CD4-positive, CD25-positive, alpha-beta regulatory T cell (primary cell): ENCODE measurements around the gene PPOX. TPM values are rescaled to one million over a fixed set of nuclear protein-coding genes. Genes with fewer than 3 reads are reported as not detected.

Experiments used
- ATAC-seq, 2 donors: fragments of 150-1000 bp; cut with Tn5 transposase; one replicate each; pipeline ENCODE4 v1.10.0; 2021; ENCODE audit warnings: low read depth in 2 of 2, moderate number of reproducible peaks in 2 of 2, moderate library complexity in 1 of 2
- DNase-seq, 3 donors: peaks; one replicate each; pipeline versions ENCODE4 v3.0.0 to v3.0.0-alpha.2; 2012 to 2022; ENCODE audit warnings: mixed read lengths in 1 of 3
- H3K27ac ChIP-seq: one replicate; pipeline ENCODE4 v1.7.0; 2013; ENCODE audit warnings: mild to moderate bottlenecking, low read length; ENCODE audit not compliant: insufficient read depth, poor library complexity, severe bottlenecking
- H3K27me3 ChIP-seq: one replicate; pipeline ENCODE4 v1.7.0; 2013; ENCODE audit warnings: low read length; ENCODE audit not compliant: control insufficient read depth, insufficient read depth
- H3K36me3 ChIP-seq: one replicate; pipeline ENCODE4 v1.7.0; 2013; ENCODE audit warnings: mild to moderate bottlenecking, low read length, moderate library complexity; ENCODE audit not compliant: control insufficient read depth, insufficient read depth
- H3K4me1 ChIP-seq: 2 replicates; pipeline ENCODE4 v1.7.0; 2013; ENCODE audit warnings: mild to moderate bottlenecking, low read length; ENCODE audit not compliant: insufficient read depth, control insufficient read depth, poor library complexity, severe bottlenecking
- H3K4me3 ChIP-seq: one replicate; pipeline ENCODE4 v1.7.0; 2013; ENCODE audit warnings: low read depth, mild to moderate bottlenecking, low read length, moderate library complexity
- H3K9me3 ChIP-seq, 2 experiments: 1 replicate in 1 of 2; 2 replicates in 1 of 2; pipeline ENCODE4 v1.7.0; 2013; ENCODE audit warnings: low read length in 2 of 2, mild to moderate bottlenecking in 1 of 2, moderate library complexity in 1 of 2; ENCODE audit not compliant: control insufficient read depth in 2 of 2
- H3K27ac Mint-ChIP-seq, 3 donors: one replicate each; pipeline ENCODE4 v1.8.0; 2020 to 2022; ENCODE audit warnings: mild to moderate bottlenecking in 3 of 3, mixed read lengths in 3 of 3, moderate library complexity in 2 of 3
- H3K27me3 Mint-ChIP-seq: one replicate; pipeline ENCODE4 v1.8.0; 2022; ENCODE audit warnings: mild to moderate bottlenecking, mixed read lengths
- H3K36me3 Mint-ChIP-seq: one replicate; pipeline ENCODE4 v1.8.0; 2020; ENCODE audit warnings: mixed read lengths
- H3K4me1 Mint-ChIP-seq, 4 donors: one replicate each; pipeline ENCODE4 v1.8.0; 2020 to 2022; ENCODE audit warnings: mixed read lengths in 4 of 4, mild to moderate bottlenecking in 1 of 4
- H3K4me3 Mint-ChIP-seq, 4 donors: one replicate each; pipeline ENCODE4 v1.8.0; 2020 to 2022; ENCODE audit warnings: mild to moderate bottlenecking in 4 of 4, mixed read lengths in 4 of 4, moderate library complexity in 3 of 4
- H3K9me3 Mint-ChIP-seq, 7 donors: one replicate each; pipeline ENCODE4 v1.8.0; 2020 to 2022; ENCODE audit warnings: mixed read lengths in 7 of 7, mild to moderate bottlenecking in 3 of 7, moderate library complexity in 2 of 7
- polyA plus RNA-seq, 4 donors: library from polyadenylated mRNA; unstranded; fragments of 300-500 nt; fragmentation: Illumina TruSeq; gene quantifications; one replicate each; pipeline ENCODE4 v1.2.3, GENCODE V29; 2021
- total RNA-seq: library from RNA; stranded (reverse); gene quantifications from one replicate; pipeline ENCODE4 v1.2.3, GENCODE V29; 2022

The PPOX gene
- total and polyA plus RNA-seq, 5 donors from 2014 or later: 18.0 to 45.3 (median 24.4) TPM

DNA sequence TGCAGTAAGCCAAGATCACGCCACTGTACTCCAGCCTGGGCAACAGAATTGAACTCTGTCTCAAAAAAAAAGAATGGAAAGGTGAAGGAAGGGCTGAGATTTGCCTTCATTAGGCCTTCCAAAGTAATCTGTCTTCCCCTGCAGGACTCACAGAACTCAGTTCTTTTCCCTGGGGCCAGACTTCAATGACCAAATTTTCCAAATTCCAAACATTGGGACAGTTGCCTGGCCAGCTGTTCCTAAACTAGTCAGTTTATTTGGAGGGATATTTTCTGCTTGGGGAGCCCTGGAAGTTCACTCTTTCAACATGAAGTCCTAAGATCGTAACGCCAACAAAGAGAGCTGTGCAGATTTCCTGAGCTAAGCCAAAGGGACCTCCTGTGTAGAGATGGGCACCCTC lies 28.3 kb upstream of the PPOX start:
- Histone ChIP-seq H3K27ac (no peak overlapping the region), H3K4me1 (peaks cover 10% of the 10 kb centered on the region), H3K4me3 (no peak overlapping the region), H3K36me3 (no peaks in the 10 kb centered on the region), H3K9me3 (no peaks in the 10 kb centered on the region), H3K27me3 (no peaks in the 10 kb centered on the region)
- no peaks in the 10 kb centered on the region for H3K36me3 Mint-ChIP-seq
- ATAC-seq (no peak), DNase-seq (no peak)
- H3K4me1 Mint-ChIP-seq: peaks cover 0 to 14% (median 8%) of the 10 kb centered on the region in 4 donors
- no peak overlapping the region for H3K4me3 Mint-ChIP-seq
- no peaks in the 10 kb centered on the region for H3K9me3 Mint-ChIP-seq
- H3K27me3 Mint-ChIP-seq: no peaks in the 10 kb centered on the region
- peak overlapping the region in 1 of 3 donors; percentile 64 for H3K27ac Mint-ChIP-seq

DNA sequence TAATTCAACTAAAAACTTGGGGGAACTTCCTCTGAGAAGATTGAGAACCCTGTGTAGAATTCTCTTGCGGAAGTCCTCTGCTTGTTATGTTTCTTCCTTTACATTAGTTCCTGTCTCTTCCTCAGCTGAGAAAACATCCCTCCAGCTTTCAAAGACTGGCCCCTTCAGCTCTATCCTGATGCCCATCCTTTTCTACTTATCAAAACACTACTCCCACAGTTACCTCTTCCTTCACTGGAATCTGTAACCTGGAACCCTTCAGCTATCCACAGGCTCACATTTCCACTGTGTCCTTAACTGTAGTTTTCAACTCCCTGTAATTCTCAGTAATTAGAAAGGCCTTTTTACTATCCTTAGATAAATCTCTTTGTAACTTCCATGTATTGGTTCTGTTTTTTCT lies 27.8 kb upstream of the PPOX start:
- Mint-ChIP-seq H3K4me3 (peak overlapping the region in 1 of 4 donors; percentile 10), H3K36me3 (no peaks in the 10 kb centered on the region), H3K27ac (peak overlapping the region; percentile 59 to 81 (median 64)), H3K9me3 (no peaks in the 10 kb centered on the region), H3K4me1 (peaks cover 0 to 14% (median 8%) of the 10 kb centered on the region in 4 donors), H3K27me3 (no peaks in the 10 kb centered on the region)
- no peak overlapping the region for H3K4me3 ChIP-seq
- H3K36me3 ChIP-seq: no peaks in the 10 kb centered on the region
- no peaks in the 10 kb centered on the region for H3K27me3 ChIP-seq
- H3K27ac ChIP-seq: no peak overlapping the region
- H3K4me1 ChIP-seq: peaks cover 5% of the 10 kb centered on the region
- DNase-seq (no peak), ATAC-seq (no peak)
- no peaks in the 10 kb centered on the region for H3K9me3 ChIP-seq

DNA sequence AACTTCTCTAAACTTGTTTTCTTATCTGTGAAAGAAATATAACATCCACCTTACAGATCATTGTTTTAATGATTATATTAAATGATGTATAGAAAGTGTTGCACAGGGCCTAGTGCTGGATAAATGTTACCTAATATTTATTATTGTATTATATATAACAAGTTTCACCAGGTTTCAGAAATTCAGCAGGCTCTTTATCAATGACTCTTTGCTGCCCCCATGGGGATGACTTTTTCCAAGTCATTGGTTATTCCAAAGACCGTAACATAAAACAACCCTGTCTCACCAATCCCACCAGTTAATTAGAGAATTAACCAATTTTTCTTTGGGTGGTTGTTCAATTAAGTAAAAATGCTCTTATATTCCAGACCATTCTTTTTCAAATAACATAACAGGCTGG lies 26.5 kb upstream of the PPOX start:
- ATAC-seq: no peak

DNA sequence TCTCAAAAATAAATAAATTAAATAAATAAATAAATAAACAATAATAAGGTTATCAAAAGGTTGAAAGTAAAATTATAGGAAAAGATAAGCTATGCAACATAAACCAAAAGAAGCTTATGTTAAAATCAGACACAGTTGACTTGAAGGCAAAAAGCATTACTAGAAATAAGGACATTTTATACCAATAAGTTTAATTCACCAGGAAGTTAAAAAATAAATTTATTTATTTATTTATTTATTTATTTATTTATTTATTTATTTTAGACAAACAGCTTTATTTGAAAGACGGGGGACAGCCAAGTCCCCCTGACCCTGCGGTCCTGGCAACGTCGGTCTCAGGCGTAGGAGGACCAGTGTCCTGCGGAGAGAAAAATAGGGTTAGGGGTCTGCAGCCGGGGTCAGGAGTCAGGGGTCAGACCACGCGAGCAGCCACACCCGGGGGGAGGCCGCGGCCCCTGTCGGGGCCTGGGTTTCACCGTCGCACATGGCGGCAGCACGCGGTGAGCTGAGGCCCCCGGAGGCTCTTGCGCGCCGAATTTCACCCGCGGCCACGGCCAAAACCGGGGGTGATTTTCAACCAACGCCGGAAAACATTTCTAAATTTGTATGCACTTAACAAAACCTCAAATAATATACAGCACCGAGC lies 25.3 kb upstream of the PPOX start:
- Mint-ChIP-seq H3K4me3 (no peak overlapping the region), H3K36me3 (no peaks in the 10 kb centered on the region), H3K27ac (no peak overlapping the region), H3K9me3 (no peaks in the 10 kb centered on the region), H3K27me3 (no peaks in the 10 kb centered on the region), H3K4me1 (peaks cover 0 to 7% (median 5%) of the 10 kb centered on the region in 4 donors)
- H3K4me3 ChIP-seq: no peak overlapping the region
- no peaks in the 10 kb centered on the region for H3K4me1 ChIP-seq
- H3K9me3 ChIP-seq: no peaks in the 10 kb centered on the region
- H3K27me3 ChIP-seq: no peaks in the 10 kb centered on the region
- no peak overlapping the region for H3K27ac ChIP-seq
- DNase-seq: no peak
- H3K36me3 ChIP-seq: no peaks in the 10 kb centered on the region
- ATAC-seq: no peak

More for the DNA sequence above, 26.5 kb upstream of the PPOX start:
- Mint-ChIP-seq H3K9me3 (no peaks in the 10 kb centered on the region), H3K27me3 (no peaks in the 10 kb centered on the region), H3K27ac (no peak overlapping the region), H3K36me3 (no peaks in the 10 kb centered on the region), H3K4me1 (peaks cover 0 to 14% (median 8%) of the 10 kb centered on the region in 4 donors), H3K4me3 (no peak overlapping the region)
- no peaks in the 10 kb centered on the region for H3K27me3 ChIP-seq
- H3K4me3 ChIP-seq: no peak overlapping the region
- no peak overlapping the region for H3K27ac ChIP-seq
- H3K36me3 ChIP-seq: no peaks in the 10 kb centered on the region
- no peaks in the 10 kb centered on the region for H3K4me1 ChIP-seq
- H3K9me3 ChIP-seq: no peaks in the 10 kb centered on the region
- DNase-seq: peak; percentile 23 to 67 (median 51)

DNA sequence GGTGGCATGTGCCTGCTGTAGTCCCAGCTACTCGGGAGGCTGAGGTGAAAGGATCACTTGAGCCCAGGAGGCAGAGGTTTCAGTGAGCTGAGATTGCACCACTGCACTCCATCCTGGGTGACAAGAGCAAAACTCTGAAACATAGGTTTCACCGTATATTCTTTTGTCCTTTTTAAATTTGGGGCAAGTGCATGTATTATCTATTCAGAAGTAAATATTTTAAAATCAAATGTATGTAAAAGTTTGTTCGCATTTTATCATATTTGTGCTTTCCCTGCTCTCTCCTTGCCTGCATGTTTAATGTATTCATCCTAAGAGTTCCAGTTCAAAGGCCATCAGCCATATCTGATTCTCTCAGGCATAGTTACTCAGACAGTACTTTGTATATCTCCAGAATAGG lies 20.4 kb upstream of the PPOX start:
- no peak overlapping the region for H3K27ac ChIP-seq
- no peak for DNase-seq
- no peaks in the 10 kb centered on the region for H3K36me3 ChIP-seq
- no peaks in the 10 kb centered on the region for H3K27me3 Mint-ChIP-seq
- no peak overlapping the region for H3K4me3 Mint-ChIP-seq
- no peak overlapping the region for H3K4me3 ChIP-seq
- no peaks in the 10 kb centered on the region for H3K4me1 Mint-ChIP-seq
- no peaks in the 10 kb centered on the region for H3K4me1 ChIP-seq
- no peaks in the 10 kb centered on the region for H3K36me3 Mint-ChIP-seq
- no peaks in the 10 kb centered on the region for H3K9me3 Mint-ChIP-seq
- ATAC-seq: no peak
- no peaks in the 10 kb centered on the region for H3K27me3 ChIP-seq
- no peak overlapping the region for H3K27ac Mint-ChIP-seq
- no peaks in the 10 kb centered on the region for H3K9me3 ChIP-seq

DNA sequence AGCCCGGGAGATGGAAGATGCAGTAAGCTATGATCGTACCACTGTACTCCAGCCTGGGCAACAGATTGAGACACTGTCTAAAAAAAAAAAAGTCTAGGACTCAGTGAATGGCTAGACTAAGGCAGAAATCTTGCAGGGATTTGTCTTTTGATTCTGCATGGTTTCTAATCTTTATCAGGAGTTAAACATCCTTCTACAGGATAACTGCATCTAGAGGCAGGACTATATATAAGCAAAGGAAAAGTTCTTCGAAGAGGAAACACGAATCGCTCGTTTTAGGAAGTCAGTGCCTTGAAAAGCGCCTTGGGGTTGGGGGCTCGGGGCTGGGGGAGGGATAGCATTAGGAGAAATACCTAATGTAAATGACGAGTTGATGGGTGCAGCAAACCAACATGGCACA lies 13.1 kb upstream of the PPOX start:
- no peaks in the 10 kb centered on the region for H3K27me3 Mint-ChIP-seq
- peak overlapping the region; percentile 96 to 100 (median 98) for H3K4me3 Mint-ChIP-seq
- Histone ChIP-seq H3K27me3 (no peaks in the 10 kb centered on the region), H3K4me1 (peaks cover 11% of the 10 kb centered on the region), H3K36me3 (peaks cover 13% of the 10 kb centered on the region), H3K4me3 (peak overlapping the region; percentile 97), H3K9me3 (no peaks in the 10 kb centered on the region), H3K27ac (peak overlapping the region; percentile 95)
- no peaks in the 10 kb centered on the region for H3K9me3 Mint-ChIP-seq
- DNase-seq (no peak), ATAC-seq (no peak)
- H3K27ac Mint-ChIP-seq: peak overlapping the region; percentile 100
- peaks cover 13% of the 10 kb centered on the region for H3K36me3 Mint-ChIP-seq
- H3K4me1 Mint-ChIP-seq: peaks cover 25 to 32% (median 29%) of the 10 kb centered on the region in 4 donors

DNA sequence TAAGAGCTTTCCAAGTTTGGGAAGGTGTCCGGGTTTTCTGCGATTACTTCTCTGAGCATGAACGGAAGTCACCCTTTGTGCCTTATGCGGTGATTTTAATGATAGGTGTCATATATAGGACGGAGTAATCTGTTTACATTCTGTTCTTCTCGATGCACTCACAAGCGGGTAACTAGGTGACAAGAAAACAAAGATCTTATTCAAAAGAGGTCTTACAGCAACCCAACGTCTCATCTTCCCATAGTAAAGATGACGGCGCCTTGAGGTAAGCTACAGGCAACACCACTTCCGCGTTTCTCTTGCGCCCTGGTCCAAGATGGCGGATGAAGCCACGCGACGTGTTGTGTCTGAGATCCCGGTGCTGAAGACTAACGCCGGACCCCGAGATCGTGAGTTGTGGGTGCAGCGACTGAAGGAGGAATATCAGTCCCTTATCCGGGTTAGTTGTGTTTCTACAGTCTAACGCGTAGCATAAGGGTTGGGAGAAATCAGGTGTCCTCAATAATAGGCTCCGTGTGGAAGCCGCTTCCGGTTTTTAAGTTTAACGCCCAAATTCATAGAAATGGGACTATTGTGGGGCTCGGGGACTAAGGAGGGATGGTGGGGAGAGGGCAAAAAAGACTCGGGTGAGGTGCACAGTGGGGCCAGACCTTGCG lies 12.4 kb upstream of the PPOX start, which contains the start of gene UFC1:
Gene UFC1 (plus strand): TSS at position 297 of the 656 bp plus-strand sequence. CDS start 20 bp downstream, at position 317.
- peaks cover 16% of the 10 kb centered on the region for H3K36me3 Mint-ChIP-seq
- peak within 1 kb of the TSS; percentile 100 for H3K27ac Mint-ChIP-seq
- DNase-seq: peak; percentile 80 to 95 (median 91)
- Histone ChIP-seq H3K4me3 (peak within 1 kb of the TSS; percentile 97), H3K27ac (peak within 1 kb of the TSS; percentile 95), H3K36me3 (peaks cover 18% of the 10 kb centered on the region), H3K9me3 (no peaks in the 10 kb centered on the region), H3K27me3 (no peaks in the 10 kb centered on the region), H3K4me1 (peaks cover 12% of the 10 kb centered on the region)
- H3K27me3 Mint-ChIP-seq: no peaks in the 10 kb centered on the region
- H3K4me1 Mint-ChIP-seq: peaks cover 27 to 37% (median 34%) of the 10 kb centered on the region in 4 donors
- H3K9me3 Mint-ChIP-seq: no peaks in the 10 kb centered on the region
- ATAC-seq: peak; percentile 95 to 96
- H3K4me3 Mint-ChIP-seq: peak within 1 kb of the TSS; percentile 96 to 100 (median 98)
